SU-DHL-6 (cell line): ENCODE results near the gene DHX58.

Source experiments
- EZH2phosphoT487 ChIP-seq: fragments of 200-600 bp; sonication (generic), shearing (Covaris generic); conservative IDR thresholded peaks from 2 replicates; pipeline ENCODE4 v1.6.1; 2018; ENCODE audit warnings: mild to moderate bottlenecking, antibody characterized with exemption, low read length, moderate library complexity, mixed read lengths
- TF ChIP-seq, protein P1 (sequence below): fragments of 200-600 bp; sonication (generic); IDR thresholded peaks from one replicate; pipeline ENCODE4 v1.5.1; 2017; ENCODE audit warnings: antibody characterized with exemption, mild to moderate bottlenecking, low read length, moderate library complexity; ENCODE audit not compliant: insufficient read depth, poor library complexity, severe bottlenecking

DNA sequence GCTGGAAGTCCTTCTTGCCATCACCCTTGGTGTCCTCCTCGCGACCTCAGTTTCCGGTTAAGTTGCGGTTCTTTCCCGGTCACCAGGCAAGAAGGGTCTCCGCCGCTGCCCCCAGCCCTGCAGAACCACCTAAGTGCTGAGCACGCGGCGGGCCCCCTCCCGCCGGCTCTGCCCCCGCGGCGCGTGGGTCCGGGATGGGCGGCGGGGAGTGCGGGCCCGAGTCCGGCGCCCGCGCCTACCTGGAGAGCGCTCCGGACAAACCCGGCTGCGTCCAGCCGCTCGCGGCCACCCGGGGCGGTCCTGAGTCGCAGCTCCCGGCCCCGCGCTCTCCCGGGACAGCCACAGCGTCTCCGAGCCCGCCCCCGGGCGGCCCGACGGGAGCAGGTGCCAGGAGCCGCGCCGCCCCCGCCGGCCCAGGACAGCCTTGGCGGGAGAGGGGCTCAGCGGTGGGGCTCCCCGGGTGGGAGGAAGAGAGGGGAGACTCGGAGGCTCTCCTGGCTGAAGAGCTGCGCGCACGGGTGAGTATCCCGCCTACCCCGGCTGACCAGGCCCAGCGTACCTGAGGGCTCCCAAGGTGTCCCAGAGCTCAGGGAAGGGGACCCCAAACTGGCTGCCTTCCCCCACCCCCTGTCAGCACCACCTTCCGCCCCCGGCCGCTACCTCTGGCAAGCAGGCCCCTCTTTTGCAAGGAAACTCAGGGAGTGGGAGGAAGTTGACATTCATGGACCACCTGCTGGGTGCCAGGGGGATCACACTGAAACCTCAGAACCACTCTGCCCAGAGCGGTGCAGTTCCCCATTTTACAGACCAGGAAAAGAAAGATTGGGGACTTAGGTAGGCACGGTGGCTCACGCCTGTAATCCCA is 40.0 kb downstream of the DHX58 start:
- TF ChIP-seq, protein P1, sequence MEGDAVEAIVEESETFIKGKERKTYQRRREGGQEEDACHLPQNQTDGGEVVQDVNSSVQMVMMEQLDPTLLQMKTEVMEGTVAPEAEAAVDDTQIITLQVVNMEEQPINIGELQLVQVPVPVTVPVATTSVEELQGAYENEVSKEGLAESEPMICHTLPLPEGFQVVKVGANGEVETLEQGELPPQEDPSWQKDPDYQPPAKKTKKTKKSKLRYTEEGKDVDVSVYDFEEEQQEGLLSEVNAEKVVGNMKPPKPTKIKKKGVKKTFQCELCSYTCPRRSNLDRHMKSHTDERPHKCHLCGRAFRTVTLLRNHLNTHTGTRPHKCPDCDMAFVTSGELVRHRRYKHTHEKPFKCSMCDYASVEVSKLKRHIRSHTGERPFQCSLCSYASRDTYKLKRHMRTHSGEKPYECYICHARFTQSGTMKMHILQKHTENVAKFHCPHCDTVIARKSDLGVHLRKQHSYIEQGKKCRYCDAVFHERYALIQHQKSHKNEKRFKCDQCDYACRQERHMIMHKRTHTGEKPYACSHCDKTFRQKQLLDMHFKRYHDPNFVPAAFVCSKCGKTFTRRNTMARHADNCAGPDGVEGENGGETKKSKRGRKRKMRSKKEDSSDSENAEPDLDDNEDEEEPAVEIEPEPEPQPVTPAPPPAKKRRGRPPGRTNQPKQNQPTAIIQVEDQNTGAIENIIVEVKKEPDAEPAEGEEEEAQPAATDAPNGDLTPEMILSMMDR, result no peak
- no peak for TF ChIP-seq EZH2phosphoT487
